HG02610 (cell line): ENCODE results near the gene CHTF8.
"Not testable (repeated sequence)": the region's sequence is repeated elsewhere in the genome, so short reads cannot be mapped to it uniquely, and the experiment has no call there.

Source experiments
- ATAC-seq: cut with Tn5 transposase; IDR thresholded peaks from one replicate; pipeline ENCODE4 v1.9.1; 2021; ENCODE audit warnings: mild to moderate bottlenecking, moderate library complexity; ENCODE audit not compliant: unreplicated experiment

The CHTF8 gene

DNA sequence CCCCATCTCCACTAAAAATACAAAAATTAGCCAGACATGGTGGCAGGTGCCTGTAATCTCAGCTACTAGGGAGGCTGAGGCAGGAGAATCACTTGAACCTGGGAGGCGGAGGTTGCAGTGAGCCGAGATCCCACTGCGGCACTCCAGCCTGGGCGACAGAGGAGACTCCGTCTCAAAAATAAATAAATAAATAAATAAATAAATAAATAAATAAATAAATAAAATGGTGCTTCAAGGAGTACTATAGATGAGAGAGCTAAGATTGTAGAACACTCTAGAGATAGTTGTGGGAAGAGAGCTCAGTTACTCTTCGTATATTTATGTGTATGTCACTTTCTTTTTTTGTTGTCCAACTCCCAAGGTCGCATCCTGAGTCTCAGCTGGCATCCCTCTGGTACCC lies 7.1 kb upstream of the CHTF8 start:
- not testable (repeated sequence) for ATAC-seq

DNA sequence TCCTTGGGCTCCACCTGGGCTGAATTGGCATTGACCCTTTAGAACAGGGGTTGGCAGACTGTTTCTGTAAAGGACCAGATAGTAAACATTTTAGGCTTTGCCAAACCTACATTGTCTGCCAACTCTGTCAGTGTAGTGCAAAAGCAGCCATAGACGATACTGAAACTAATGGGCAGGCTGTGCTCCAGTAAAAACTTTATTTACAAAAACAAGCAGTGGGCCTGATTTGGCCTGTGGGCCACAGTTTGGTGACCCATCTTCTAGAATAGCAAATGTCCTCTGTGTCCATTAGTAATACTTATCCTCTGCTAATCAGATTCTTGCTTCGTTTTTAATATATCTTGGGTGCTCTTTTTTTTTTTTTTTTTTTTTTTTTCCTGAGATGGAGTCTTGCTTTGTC lies 6.2 kb upstream of the CHTF8 start:
- ATAC-seq: no peak

DNA sequence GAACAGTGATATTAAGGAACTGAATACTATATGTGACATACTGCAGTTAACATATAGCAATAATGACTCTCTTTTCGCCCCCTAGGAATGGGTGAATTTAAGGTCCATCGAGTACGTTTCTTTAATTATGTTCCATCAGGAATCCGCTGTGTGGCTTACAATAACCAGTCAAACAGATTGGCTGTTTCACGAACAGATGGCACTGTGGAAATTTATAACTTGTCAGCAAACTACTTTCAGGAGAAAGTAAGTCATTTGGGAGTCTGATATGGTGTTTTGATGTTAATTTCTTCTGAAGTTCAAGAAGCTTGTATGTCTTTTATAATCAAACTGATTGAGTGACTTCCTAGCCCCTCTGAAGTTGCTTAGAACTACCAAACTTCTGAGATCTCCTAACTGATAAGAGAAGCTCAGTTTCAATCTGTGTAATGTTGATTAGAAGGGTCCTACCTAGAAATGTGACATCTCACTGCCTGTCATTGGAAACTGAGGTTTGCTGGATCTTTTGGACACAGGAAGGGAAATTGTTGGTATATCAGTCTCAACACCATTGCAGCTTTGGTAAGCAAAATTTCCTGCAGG lies 1.1 kb upstream of the CHTF8 start:
- ATAC-seq: no peak

DNA sequence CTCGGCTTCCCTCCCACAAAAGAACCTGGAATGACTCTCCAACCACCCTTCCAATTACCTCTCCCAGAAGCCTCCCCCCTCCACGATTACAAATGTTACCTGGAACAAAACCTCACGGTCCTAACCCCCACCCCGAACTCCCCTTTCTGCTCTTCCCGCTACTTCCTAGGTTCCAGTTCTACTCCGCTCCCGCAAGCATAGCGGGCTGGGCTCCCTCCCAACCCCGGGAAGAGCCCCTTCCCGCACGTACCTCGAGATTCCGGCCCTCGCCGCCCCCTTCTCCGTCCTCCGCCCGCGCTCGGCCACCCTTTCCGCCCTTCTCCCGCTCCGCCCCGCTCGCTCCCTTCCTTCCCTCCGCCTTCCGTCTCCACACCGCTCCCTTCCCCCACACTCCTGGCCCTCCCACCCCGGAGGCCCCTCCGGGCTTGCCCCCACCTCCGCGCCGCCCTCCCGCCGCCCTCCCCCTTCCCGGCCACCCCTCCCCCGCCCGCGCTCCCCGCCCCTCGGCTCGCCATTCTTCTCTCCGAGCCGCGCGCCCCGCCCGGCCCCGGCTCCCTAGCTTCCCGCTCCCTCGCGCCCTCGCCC lies 457 bp downstream of the CHTF8 start:
- ATAC-seq: peak; percentile 36

DNA sequence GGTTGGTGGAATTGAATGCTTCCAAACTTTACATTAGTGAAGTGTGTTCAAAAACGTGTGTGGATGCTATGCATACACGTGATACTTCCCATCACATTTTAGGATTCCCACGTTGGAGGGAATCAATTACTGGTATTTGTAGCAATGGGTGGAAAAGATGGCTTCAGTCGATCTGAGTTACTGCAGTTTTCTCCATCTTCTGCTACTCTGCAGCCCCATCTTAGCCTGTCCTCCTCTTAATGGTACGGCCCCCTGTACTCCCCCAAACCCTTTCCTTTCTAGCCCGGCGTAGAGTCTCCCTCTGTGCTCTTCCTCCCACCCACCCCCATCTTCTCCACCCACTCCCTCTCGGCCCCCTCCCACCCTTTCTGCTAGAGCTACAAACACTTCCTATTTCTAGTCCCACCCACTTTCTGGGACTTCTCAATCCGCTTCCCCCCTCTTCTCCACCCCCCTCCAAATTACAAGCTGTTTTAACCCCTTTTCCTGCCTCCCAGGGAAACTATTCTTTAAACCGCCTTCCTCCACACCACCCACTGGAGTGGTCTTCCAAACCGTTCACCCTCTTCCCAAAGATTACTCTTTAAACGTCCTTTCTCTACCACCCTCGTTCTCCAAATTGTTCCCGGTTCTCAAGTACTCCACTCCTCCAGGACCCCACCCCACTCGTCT lies 1.1 kb downstream of the CHTF8 start:
- ATAC-seq: no peak

DNA sequence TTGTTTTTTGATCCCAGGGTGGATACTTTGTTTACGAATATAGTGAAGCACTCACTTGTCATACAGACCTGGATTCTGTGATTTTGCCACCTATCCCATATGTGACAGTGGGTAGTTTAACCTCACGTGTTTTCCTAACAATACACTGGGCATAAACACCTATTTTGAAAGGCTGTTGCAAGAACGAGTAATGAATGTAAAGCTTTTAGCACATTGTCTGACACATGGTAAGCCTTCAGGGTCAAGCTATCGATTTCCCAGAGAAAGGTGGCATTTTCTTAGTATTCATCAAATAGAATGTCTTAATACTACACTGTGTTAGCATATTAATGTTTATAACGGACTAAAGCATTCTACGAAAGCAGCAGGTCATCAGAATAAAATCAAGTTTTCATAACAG lies 1.9 kb downstream of the CHTF8 start:
- no peak for ATAC-seq

DNA sequence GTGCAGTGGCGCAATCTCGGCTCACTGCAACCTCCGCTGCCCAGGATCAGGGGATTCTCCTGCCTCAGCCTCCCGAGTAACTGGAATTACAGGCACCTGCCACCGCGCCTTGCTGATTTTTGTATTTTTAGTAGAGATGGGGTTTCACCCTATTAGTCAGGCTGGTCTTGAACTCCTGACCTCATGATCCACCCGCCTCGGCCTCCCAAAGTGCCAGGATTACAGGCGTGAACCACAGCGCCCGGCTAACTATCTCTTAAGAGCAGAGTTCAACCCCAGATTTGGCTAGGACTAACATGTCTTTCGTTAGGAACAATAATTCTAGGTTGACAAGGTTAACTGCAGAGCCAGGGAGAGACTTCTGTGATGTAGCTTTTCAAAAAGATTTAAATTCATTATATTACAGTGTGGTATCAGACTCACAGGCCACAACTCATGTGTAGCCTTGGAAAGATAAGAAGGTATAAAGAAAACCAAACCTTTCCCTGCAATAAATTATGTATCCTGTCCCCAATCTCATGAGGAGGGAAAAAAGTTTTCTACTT lies 4.3 kb downstream of the CHTF8 start:
- ATAC-seq: no peak

DNA sequence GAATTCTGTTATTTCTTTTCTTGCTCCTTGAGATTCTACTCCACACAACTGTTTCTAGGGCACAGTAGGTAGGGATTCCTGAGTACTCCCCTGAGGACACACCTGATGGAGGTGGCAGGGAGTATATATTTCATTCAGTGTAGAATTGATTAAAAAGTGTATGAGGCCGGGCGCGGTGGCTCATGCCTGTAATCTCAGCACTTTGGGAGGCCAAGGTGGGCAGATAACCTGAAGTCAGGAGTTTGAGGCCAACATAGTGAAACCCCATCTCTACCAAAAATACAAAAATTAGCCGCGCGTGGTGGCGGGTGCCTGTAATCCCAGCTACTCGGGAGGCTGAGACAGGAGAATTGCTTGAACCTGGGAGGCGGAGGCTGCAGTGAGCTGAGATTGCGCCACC lies 5.6 kb downstream of the CHTF8 start:
- ATAC-seq: not testable (repeated sequence)

DNA sequence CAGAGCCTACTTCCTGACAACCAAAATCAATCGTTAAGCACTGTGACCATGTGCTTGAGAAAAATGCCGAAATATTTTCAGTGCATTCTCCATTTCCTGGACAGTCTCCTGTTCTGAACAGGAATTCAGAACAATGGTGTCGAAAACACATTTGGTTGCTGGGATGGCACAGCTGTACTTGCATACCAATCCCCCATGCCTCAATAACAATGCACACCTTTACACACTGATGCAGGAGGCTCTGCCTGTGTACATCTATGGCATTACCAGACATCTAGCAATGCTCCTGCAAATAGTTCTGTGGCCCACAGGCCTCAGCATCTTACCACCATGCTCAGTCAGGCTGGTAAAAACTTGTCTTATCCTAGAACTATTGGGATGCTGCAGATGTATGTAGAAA lies 6.2 kb downstream of the CHTF8 start:
- no peak for ATAC-seq

DNA sequence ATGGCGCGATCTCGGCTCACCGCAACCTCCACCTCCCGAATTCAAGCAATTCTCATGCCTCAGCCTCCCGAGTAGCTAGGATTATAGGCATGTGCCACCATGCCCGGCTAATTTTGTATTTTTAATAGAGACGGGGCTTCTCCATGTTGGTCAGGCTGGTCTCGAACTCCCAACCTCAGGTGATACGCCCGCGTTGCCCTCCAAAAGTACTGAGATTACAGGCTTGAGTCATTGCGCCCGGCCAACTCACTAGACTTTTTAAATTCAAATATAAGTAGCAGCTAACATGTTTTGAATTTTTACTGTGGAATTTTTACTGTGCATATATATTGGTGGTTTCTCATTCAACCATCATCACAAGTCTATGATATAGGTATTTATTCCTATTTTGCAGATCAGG lies 7.4 kb downstream of the CHTF8 start:
- ATAC-seq: not testable (repeated sequence)

DNA sequence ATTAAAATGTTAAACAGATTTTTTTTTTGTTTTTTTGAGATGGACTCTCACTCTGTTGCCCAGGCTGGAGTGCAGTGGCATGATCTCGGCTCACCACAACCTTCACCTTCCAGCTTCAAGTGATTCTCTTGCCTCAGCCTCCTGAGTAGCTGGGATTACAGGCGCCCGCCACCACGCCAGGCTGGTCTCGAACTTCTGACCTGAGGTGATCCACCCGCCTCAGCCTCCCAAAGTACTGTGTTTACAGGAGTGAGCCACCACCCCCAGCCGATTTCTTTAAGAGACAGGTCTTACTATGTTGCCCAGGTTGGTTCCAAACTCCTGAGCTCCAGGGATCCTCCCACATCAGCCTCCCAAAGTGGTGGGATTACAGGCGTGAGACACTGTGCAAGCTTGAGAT lies 8.0 kb downstream of the CHTF8 start:
- ATAC-seq: not testable (repeated sequence)

DNA sequence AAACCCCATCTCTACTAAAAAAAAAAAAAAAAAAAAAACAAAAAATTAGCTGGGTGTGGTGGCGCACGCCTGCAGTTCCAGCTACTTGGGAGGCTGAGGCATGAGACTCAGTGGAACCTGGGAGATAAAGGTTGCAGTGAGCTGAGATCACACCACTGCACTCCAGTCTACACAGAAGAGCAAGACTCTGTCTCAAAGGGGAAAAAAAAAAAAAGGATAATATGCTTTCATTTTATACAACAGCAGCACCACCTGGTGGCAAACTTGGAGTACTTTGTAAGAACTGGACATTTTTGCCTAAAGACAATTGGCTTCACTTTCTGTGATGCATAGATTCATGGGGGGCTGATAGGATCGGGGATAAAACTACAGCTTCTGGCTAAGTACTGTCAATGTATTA lies 8.5 kb downstream of the CHTF8 start:
- ATAC-seq: no peak

DNA sequence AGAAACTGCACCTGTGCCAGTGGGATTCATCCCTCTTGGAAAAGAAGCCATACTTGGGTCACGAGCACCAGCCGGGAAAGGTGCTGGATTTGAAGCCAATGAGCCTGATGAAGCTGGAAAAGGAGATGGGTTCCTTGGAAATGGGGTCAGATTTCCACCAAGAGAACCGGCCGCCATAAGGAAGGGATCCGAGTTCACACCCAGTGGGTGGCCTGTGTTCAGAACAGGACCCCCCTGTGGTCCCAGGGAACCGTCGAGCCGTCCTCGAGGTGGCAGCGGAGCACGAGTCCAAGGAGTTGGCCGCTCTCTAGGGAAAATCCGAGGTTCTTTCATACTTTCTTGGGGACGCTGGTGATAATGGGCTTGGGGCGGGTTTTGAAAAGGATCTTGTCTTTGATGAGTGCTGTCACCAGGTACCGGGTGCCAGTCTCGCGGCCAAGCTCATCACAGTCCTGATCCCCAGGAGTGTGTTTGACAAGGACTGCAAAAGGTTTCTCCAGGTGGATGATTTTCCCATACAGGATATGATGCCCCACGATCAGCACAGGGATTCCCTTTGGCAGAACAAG lies 12.2 kb downstream of the CHTF8 start:
- no peak for ATAC-seq

DNA sequence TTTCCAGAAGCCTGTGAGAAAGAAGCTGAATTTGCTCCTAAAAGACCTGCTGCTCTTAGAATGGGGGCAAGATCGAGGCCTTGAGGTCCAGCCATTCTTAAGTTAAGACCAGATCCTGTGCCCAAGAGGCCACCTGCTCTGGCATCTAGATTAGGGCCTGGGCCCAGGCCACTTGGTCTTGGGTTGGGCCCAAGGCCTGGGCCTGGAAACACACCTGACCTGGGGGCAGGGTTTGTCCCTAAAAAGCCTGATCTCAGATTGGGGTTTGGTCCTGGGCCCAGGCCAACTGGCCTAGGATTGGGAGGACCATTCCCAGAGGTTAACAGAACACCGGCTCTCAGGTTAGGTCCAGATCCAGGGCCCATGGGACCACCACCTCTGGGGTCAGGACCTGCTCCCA lies 12.9 kb downstream of the CHTF8 start:
- no peak for ATAC-seq

DNA sequence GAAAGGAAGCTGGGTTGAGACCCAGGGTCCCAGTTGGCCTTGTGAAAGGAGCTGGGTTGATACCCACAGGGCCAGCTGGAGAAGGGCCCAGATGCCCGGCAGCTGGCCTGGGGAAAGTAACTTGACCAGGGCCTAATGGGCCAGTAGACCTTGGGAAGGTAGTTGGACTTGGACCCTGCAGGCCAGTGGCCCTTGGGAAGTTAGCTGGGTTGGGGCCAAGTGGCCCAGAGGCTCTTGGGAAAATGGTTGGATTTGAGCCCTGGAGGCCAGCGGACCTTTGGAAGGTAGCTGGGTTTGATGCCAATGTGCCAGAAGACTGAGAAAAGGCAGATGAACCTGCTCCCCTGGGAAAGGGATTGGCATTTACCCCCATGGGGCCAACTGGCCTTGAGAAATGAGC lies 13.4 kb downstream of the CHTF8 start:
- ATAC-seq: no peak

DNA sequence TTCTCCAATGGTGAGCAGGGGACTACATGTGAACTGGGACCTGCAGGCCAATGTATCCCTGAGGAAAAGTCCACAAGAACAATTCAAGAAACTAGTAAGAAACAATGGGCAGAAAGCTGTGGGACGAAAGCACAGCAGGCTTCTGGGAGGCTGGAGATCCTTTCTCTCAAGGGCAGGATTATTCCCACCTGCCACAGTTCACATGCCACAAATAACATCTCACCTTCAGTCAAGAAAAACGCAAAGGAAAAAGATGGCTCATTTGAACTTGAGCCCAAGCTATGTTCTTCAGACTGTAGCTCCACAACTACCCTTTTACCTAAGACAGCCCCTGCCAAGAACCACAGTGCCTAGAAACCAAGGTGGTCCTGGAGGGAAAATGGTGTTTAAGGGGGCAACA lies 13.9 kb downstream of the CHTF8 start:
- ATAC-seq: no peak

DNA sequence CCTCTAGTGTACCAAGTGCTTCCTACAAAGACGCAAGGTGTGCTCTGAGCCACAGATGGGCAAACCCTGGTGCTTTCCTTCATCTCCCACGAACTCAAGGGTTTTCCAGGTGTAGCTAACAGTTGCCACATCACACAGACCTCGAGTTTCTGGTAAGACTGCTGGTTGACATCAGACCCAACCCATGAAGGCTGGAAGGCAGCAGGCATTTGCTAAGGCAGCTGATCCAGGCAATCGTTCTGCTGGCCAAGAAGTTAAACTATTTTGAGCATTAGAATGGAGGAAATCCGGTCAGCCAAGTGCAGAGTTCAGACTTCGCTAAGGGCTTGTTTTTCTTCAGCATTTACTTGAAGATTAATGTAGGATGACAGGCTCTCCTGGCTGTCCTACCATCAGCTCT lies 15.5 kb downstream of the CHTF8 start:
- ATAC-seq: no peak

DNA sequence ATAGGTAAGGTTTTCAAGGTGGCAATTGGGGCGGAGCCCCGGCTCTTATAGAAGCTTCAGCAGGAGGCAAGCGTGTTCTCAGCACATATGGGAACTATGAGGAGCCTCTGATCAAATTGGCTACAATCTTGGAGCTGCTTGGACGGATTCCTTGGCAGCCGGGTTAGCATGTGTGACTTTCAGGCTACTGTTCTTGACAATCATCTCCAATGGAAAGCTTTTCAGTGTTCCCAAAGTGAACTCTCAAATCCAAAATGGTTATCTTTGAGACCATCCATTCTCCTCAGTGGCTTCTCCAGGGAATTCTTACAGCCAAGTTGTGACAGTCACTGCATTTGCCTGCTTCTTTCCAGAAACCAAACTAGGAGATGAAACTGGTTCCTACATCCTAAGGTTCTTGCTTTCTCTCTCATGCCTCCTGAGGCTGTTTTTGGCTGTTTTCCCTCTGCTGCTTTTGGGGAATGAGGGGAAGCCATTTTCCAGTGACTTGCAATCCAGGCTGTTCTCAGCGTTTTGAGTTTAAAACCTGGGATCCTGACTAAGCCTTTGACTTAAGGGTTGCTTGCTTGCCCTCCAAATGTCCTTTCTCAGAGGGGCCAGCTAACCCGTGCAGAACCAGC lies 16.0 kb downstream of the CHTF8 start:
- no peak for ATAC-seq

DNA sequence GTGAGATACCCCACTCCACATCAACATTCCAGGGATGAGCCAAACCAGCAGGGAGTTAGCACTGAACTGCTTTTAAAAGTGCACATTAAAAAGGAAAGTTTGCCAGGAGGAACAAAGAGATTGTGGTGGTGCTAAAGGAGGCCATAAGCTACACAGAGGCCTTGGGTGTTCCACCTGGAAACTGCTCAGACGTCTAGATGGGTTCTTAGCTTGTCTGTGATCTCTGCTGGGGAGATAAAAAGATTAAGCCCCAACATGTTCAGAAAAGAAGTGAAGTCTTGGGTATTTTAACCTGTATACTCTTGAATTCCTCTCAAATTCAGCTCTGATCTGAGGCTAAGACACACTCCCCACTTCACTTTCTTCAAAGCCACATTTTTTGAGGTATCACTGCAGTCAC lies 16.6 kb downstream of the CHTF8 start:
- ATAC-seq: no peak

DNA sequence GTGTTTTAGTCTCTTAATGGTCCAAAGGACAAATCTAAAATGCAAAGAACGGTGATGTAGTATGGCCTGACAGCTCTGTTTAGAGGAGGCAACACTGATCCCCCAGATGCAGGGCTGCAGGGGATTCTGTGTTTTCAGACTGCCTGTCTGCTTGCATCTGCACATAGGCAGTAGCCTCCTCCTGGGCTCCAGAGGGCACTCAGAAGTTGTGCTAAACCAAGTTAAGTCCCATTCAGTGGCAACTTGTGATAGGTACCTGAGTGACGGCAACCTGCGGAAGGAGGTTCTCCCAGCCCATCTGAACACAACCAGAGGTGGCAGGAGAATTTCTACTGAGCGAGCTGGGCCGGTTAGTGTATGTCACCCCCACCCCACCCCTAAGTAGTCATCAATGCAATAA lies 17.0 kb downstream of the CHTF8 start:
- ATAC-seq: no peak

DNA sequence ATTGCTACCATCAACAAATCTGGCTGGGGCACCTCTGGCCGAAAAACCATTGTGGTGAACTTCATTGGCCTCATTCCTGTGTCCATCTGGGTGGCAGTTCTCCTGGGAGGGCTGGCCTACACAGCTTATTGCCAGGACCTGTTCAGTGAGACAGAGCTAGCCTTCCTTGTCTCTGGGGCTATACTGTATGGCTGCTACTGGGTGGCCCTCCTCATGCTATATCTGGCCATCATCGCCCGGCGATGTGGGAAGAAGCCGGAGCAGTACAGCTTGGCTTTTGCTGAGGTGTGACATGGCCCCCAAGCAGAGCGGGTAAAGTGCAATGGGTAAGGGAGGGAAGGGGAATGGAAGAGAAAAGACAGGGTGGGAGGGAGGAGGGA lies 17.4 kb downstream of the CHTF8 start:
- no peak for ATAC-seq
